COLO668 (cell line): Measurements from ENCODE around the gene ITPR1.

Experiments used
- DNase-seq: peaks from one replicate; lab custom pipeline; 2025; ENCODE audit not compliant: unreplicated experiment; lab: John Stamatoyannopoulos, UW

ITPR1 gene

DNA sequence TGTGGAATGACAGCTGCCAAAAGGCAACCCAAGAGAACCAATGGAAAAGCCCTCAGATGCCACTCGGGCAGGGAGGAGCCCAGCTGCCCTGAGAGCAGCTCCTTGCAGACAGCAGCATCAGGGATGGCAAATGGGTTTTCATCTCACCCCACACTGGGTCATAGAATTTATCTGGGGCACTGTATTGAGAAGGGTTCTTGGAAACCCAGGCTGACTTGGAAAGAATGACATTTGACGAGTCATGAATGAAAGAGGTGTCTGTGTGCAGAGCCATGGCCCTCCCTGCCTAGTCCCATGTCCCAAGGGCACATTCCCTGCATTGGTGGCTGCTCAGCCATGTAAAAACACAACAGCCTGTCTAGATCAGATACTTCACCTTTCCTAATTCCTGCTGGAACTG is 328.2 kb downstream of the ITPR1 start:
- no peak for DNase-seq

- DNase-seq, result no peak
These were observed 328.8 kb downstream of the ITPR1 start for GRCh38 chr3:4821975-4822374.

- DNase-seq, result no peak
These were observed 329.4 kb downstream of the ITPR1 start for GRCh38 chr3:4822568-4822967.

GRCh38 chr3:4823385-4823784 is 330.2 kb downstream of the ITPR1 start:
- DNase-seq, result no peak

GRCh38 chr3:4823986-4824925 is 331.1 kb downstream of the ITPR1 start:
- no peak for DNase-seq

DNA sequence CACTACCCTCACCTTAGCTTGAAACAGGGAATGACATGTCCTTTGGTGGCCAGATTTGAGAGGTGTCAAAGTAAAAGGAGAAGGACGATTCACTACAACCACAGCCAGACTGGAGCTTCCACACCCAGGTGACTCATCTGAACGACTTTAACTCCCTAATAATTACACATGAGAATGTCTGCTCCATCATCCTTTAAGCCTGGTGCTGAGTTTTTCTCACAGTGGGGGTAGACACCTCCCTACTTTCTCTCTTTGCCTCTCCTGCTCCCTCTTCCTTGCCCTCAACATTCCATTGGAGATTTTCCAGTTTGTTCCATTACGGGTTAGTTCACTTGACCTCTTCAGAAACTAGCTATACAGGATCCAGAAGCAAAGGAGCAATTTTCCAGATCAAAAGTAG is 331.8 kb downstream of the ITPR1 start:
- DNase-seq, result no peak

GRCh38 chr3:4825436-4826236 is 332.5 kb downstream of the ITPR1 start:
- DNase-seq, result no peak

DNA sequence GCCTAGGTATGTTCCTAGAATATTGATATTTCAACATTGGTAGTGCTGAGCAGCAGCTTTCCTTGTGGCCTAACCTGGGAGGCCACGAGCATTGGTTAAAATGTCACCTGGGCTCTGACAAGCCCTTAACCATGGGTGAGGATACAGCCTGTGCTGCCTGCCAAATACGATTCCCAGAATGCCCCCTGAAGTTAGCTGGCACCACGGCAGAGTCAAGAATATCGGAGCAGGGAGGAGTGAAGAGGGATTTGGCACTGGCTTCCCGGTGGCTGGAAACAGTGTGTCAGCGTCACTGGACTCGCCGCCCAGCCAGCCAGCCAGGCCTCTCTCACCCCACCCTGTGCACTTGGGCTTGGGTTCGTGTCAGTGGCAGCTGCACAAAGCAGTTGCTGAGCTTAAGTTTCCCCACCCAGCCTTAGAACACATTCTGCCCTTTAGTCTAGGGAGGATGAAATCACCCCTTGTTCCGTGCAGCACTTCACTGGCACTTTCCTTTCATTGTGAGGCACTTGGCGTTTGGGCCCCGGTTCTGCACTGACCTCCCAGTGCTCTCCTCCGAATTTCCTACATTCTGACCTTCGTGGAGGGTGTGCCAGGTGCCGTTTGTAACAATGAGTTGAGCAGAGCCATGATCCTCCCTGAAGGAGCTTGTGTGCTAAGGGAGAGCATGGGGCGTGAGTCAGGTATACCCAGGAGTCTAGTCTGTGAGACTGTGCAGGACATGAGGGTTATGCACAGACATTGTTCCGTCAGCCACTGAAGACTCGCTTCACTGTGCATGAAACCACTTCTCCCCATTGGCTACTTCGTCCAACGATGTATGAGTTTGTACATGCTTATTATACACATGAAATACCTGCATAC is 333.3 kb downstream of the ITPR1 start:
- DNase-seq, result no peak

- no peak for DNase-seq
These were observed 334.6 kb downstream of the ITPR1 start for GRCh38 chr3:4827767-4828166.

DNA sequence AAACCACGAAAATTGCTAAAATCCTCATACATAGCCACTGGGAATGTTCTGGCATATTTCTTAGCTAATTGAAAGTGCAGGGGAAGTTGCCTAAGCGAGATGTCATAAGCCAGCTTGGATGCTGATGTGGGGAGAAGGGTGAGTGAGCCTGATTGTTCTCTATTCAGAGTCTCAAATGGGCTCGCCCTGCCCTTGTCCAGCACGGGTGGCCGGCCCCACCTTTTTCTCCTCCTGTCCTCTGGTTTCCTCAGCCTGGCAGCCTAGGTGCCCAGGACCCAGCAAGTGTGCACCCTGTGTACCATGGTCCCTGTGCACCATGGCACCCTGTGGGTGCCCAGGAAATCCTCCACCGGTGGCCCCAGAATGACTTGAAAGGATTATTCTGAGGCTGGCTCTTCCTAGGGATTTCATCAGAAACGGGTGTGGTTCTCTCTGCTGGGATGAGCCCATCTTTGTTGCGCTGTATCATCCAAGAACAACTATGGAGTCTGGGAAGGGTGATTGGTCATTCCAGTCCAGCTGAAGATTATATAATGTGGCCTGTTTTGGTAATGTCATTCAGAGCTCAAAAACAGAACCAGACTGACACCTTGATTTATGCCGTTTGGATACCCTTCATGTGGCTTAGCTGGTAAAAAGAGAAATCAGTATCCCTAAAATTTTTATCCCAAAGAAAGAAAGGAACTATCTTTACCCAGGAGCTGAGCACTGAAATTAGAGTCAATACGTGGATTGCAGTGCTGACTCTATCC is 335.3 kb downstream of the ITPR1 start:
- no peak for DNase-seq

DNA sequence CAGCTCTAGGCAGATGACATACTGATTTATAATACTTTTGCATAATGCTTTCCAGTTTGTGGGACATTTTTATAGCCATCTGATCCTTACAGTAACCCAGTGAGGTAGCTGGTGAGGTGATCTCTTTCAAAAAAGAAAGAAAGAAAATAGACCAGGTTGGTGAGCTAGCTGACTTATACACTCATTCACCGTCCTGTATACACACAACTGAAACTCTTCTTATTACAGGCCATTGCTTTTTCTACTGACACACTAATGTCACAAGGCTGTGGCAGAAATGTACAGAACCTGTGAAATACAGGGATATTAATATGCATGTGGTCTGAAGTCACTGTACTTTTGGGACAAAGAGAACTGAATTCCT is 335.9 kb downstream of the ITPR1 start:
- no peak for DNase-seq

DNA sequence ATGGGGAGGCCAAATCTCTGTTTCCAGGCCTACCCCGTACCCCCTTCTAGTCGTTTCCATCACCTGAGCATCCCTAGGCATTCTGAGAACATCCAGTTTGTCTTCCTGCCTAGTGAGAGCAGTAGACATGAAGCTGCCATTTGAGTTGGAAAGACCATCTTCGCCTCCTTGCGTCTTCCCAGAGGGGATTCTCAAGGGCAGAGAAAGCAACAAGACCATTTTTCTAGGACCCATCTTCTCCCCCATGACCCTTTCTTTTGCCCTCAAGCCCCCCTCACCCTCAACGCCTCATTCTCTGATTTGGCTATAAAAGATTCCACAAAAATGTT is 337.4 kb downstream of the ITPR1 start:
- DNase-seq, result no peak

DNA sequence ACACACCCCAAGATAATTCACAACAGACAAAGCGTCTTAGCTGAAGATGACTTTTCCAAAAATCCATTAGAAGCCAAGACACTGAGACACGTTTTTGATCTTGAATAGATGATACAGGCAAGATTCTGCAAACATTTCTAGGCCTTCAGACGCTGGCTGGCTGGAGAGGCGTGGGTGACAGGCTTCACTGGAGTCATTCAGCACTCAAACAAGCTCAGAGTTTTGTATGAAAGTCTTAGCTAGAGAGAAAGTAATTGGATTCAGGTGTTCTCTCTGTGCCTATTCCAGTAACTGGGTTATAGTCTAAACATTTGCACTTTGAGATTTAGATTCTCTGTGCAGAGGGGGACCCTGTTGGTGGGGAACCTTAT is 338.4 kb downstream of the ITPR1 start:
- DNase-seq, result no peak

GRCh38 chr3:4833471-4833870 is 340.3 kb downstream of the ITPR1 start:
- no peak for DNase-seq

DNA sequence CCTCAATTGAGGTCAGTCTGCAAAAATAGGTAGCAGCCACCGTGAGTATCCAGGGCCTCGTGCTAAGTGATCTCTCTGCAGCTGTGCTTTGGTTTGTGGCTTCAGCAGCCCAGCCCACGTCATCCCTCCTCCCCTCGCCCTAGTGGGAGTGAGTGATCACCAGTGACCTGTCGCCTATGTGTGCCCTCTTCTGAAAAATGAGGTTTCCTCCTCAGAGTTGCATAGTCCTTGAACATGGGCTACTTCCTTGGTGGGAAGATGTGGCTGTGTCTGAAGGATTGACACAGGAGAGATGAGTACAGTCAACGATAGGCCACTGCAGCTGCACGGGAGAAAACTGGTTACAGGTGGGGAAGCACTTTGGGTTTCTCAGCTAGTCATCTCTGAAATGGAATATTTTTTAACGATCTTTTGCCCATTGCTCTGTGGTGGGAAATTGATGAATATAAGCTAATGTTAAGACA is 341.3 kb downstream of the ITPR1 start:
- no peak for DNase-seq

- peak; percentile 5 for DNase-seq
These were observed 342.5 kb downstream of the ITPR1 start for GRCh38 chr3:4835616-4836043.

GRCh38 chr3:4836516-4836915 is 343.4 kb downstream of the ITPR1 start:
- DNase-seq, result no peak

DNA sequence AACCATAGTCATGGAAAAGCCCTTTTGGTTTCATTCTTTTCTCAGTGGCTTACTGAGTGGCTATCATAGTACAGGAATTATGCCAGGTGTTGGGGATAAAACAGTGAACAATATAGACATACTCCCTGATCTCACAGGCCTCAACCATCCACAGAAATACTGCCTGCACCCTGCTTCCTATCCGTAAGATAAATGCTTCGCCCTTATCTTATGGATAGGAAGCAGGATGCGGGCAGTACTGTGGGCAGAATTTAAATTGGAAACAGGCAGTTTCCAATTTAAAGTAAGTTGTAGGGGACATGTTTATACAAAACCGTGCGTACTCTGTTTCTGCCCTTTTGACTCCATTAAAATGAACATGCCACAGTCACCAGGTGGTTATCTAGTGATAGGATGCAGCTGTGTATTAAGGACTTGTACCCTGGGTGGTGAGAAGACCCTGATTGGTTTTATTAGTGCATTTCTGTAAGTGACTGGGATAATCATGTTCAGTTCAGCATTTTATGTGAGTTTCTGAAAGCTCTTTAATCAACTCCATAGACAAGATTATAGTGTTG is 344.3 kb downstream of the ITPR1 start:
- no peak for DNase-seq

GRCh38 chr3:4838621-4839022 is 345.5 kb downstream of the ITPR1 start:
- no peak for DNase-seq

DNA sequence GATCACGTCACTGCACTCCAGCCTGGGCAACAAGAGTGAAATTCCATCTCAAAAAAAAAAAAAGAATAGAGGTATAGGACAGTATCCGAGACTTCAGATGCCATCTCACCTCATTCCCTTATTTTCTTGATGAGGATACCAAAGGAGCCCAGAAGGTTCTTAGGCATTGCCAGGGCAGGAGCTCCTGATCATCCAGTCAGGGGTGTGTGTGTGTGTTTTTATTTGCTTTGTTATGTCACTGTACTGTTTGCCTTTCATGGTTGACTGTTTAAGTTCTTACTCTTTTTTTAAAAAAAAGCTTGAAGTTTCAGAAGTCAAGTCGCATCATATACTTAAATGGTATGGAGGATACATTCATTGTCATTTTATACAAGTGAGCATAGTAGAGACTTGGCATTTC is 346.1 kb downstream of the ITPR1 start:
- no peak for DNase-seq
